H1 (cell line): ENCODE results near the gene MIS18A. TPM values are rescaled to one million over a fixed set of nuclear protein-coding genes. Genes with fewer than 3 reads are reported as not detected.

Experiments used
- CTCF ChIA-PET: fragments of 300-600 bp; sonication (Branson Sonifier 250); formaldehyde crosslinking; loops from one replicate; lab custom pipeline; 2021; ENCODE audit not compliant: partially characterized antibody; lab: Charles Lee
- POLR2A ChIA-PET: fragments of 300-600 bp; sonication (Branson Sonifier 250); formaldehyde crosslinking; loops from one replicate; lab custom pipeline; 2021; ENCODE audit warnings: inconsistent platforms; ENCODE audit not compliant: partially characterized antibody; lab: Charles Lee
- DNase-seq, 2 experiments: peaks; one replicate each; pipeline versions ENCODE4 v3.0.0 to v3.0.0-alpha.2; 2010 to 2022; ENCODE audit warnings: low spot score in 2 of 2, low read depth in 1 of 2, mixed read lengths in 1 of 2
- FAIRE-seq: peaks from 2 replicates; lab custom pipeline; 2011; peaks lifted over from hg19 to GRCh38; lab: Jason Lieb, UNC
- H2AFZ ChIP-seq: 2 replicates; pipeline ENCODE4 v1.8.1; 2012; ENCODE audit warnings: low read length, inconsistent platforms
- H2AK5ac ChIP-seq: 2 replicates; pipeline ENCODE4 v1.6.1; 2013; ENCODE audit warnings: low read depth, low read length
- H2BK120ac ChIP-seq: replicated peaks from 2 replicates; pipeline ENCODE3; 2013; ENCODE audit warnings: low read depth, low read length, inconsistent platforms
- H2BK12ac ChIP-seq: 2 replicates; pipeline ENCODE4 v1.6.1; 2013; ENCODE audit warnings: low read depth, low read length
- H2BK15ac ChIP-seq: 2 replicates; pipeline ENCODE4 v1.6.1; 2013; ENCODE audit warnings: low read length
- H2BK20ac ChIP-seq: 2 replicates; pipeline ENCODE4 v1.6.1; 2013; ENCODE audit warnings: low read length
- H2BK5ac ChIP-seq: 2 replicates; pipeline ENCODE4 v1.6.1; 2013; ENCODE audit warnings: low read depth, low read length
- H3K14ac ChIP-seq: 2 replicates; pipeline ENCODE4 v1.6.1; 2013; ENCODE audit warnings: inconsistent platforms; ENCODE audit not compliant: insufficient read length
- H3K18ac ChIP-seq: 2 replicates; pipeline ENCODE4 v1.6.1; 2013; ENCODE audit warnings: low read length; ENCODE audit errors: extremely low read depth
- H3K23ac ChIP-seq: 2 replicates; pipeline ENCODE4 v1.6.1; 2013; ENCODE audit warnings: inconsistent platforms; ENCODE audit not compliant: insufficient read length
- H3K23me2 ChIP-seq: 2 replicates; pipeline ENCODE4 v1.6.1; 2013; ENCODE audit warnings: low read depth, low read length
- H3K27ac ChIP-seq: 2 replicates; pipeline ENCODE4 v1.6.1; 2011; ENCODE audit warnings: low read depth, low read length, inconsistent platforms
- H3K27me3 ChIP-seq, 4 experiments: replicated peaks in 1 of 4; 1 replicate in 1 of 4; 2 replicates in 3 of 4; pipeline versions ENCODE4 v1.6.1 to v1.8.1; 2011 to 2013; ENCODE audit warnings: low read length in 3 of 4, mild to moderate bottlenecking in 3 of 4, inconsistent platforms in 2 of 4, mixed read lengths in 2 of 4, moderate library complexity in 1 of 4; ENCODE audit not compliant: control insufficient read depth in 3 of 4, insufficient read depth in 3 of 4; ENCODE audit errors: extremely low read depth in 1 of 4
- H3K36me3 ChIP-seq, 4 experiments: 2 replicates each; pipeline versions ENCODE4 v1.6.1 to v1.8.1; 2011 to 2013; ENCODE audit warnings: mild to moderate bottlenecking in 4 of 4, low read length in 3 of 4, moderate library complexity in 2 of 4, control low read depth in 1 of 4, inconsistent platforms in 1 of 4; ENCODE audit not compliant: insufficient read depth in 4 of 4, control insufficient read depth in 2 of 4
- H3K4ac ChIP-seq: replicated peaks from 2 replicates; pipeline ENCODE3; 2013; ENCODE audit warnings: low read length, low read depth, mixed read lengths, inconsistent platforms; ENCODE audit not compliant: insufficient read length
- H3K4me1 ChIP-seq, 4 experiments: replicated peaks in 1 of 4; 1 replicate in 1 of 4; 2 replicates in 3 of 4; pipeline versions ENCODE4 v1.6.1 to v1.8.1; 2011 to 2013; ENCODE audit warnings: low read length in 3 of 4, inconsistent platforms in 2 of 4, mixed read lengths in 1 of 4; ENCODE audit not compliant: insufficient read depth in 4 of 4, control insufficient read depth in 3 of 4
- H3K4me2 ChIP-seq, 2 experiments: 2 replicates each; pipeline versions ENCODE4 v1.6.1 to v1.8.1; 2011 to 2013; ENCODE audit warnings: low read depth in 2 of 2, low read length in 2 of 2, control low read depth in 1 of 2, inconsistent platforms in 1 of 2, mild to moderate bottlenecking in 1 of 2; ENCODE audit not compliant: insufficient read depth in 1 of 2
- H3K4me3 ChIP-seq, 4 experiments: fragments of 200-600, 300-600 bp in 1 of 4; sonication (generic), shearing (Covaris generic), sonication (Bioruptor Twin) in 1 of 4; 2 replicates each; pipeline versions ENCODE4 v1.5.1 to v1.8.1; 2011 to 2016; ENCODE audit warnings: low read length in 4 of 4, low read depth in 3 of 4, control low read depth in 2 of 4, inconsistent platforms in 2 of 4, mild to moderate bottlenecking in 2 of 4, mixed read lengths in 1 of 4, moderate library complexity in 1 of 4; ENCODE audit not compliant: insufficient read depth in 2 of 4; ENCODE audit errors: extremely low read depth in 1 of 4
- H3K56ac ChIP-seq: replicated peaks from 2 replicates; pipeline ENCODE3; 2013; ENCODE audit warnings: low read depth, mild to moderate bottlenecking, mixed read lengths, low read length, inconsistent platforms; ENCODE audit not compliant: insufficient read length
- H3K79me1 ChIP-seq: 2 replicates; pipeline ENCODE4 v1.6.1; 2013; ENCODE audit warnings: low read depth, low read length, control low read depth
- H3K79me2 ChIP-seq, 2 experiments: 2 replicates each; pipeline versions ENCODE4 v1.6.1 to v1.8.1; 2012 to 2013; ENCODE audit warnings: low read length in 2 of 2, mild to moderate bottlenecking in 2 of 2, inconsistent platforms in 1 of 2; ENCODE audit not compliant: insufficient read depth in 2 of 2, control insufficient read depth in 1 of 2
- H3K9ac ChIP-seq, 4 experiments: replicated peaks in 1 of 4; 1 replicate in 1 of 4; 2 replicates in 3 of 4; pipeline versions ENCODE4 v1.6.1 to v1.8.1; 2011 to 2013; ENCODE audit warnings: low read depth in 3 of 4, low read length in 3 of 4, control low read depth in 2 of 4, mild to moderate bottlenecking in 2 of 4, moderate library complexity in 2 of 4, inconsistent platforms in 1 of 4; ENCODE audit errors: extremely low read depth in 1 of 4
- H3K9me3 ChIP-seq, 2 experiments: 2 replicates each; pipeline versions ENCODE4 v1.6.1 to v1.8.1; 2012 to 2013; ENCODE audit warnings: mild to moderate bottlenecking in 2 of 2, moderate library complexity in 2 of 2, control low read depth in 1 of 2, inconsistent platforms in 1 of 2, low read depth in 1 of 2, low read length in 1 of 2, mixed read lengths in 1 of 2; ENCODE audit not compliant: insufficient read depth in 2 of 2
- H4K20me1 ChIP-seq, 2 experiments: replicated peaks in 1 of 2; 2 replicates each; pipeline versions ENCODE3 to v1.8.1; 2011 to 2013; ENCODE audit warnings: inconsistent platforms in 2 of 2, low read length in 2 of 2, mild to moderate bottlenecking in 1 of 2; ENCODE audit not compliant: insufficient read depth in 2 of 2, control insufficient read depth in 1 of 2
- H4K5ac ChIP-seq: 2 replicates; pipeline ENCODE4 v1.6.1; 2013; ENCODE audit warnings: low read length, low read depth, mixed read lengths, inconsistent platforms; ENCODE audit not compliant: insufficient read length
- H4K8ac ChIP-seq: 2 replicates; pipeline ENCODE4 v1.8.0; 2013; ENCODE audit warnings: mild to moderate bottlenecking, moderate library complexity, low read length, inconsistent platforms; ENCODE audit not compliant: insufficient read depth; ENCODE audit errors: extremely low read depth
- H4K91ac ChIP-seq: replicated peaks from 2 replicates; pipeline ENCODE3; 2013; ENCODE audit warnings: low read length, mixed read lengths, inconsistent platforms; ENCODE audit not compliant: insufficient read length
- CTBP2 ChIP-seq: IDR thresholded peaks from 2 replicates; pipeline ENCODE4 v1.7.0; 2011; ENCODE audit warnings: borderline replicate concordance, mild to moderate bottlenecking, moderate library complexity, mixed read lengths, low read length; ENCODE audit not compliant: insufficient read depth, insufficient read length
- JUND ChIP-seq: IDR thresholded peaks from 2 replicates; pipeline ENCODE4 v1.6.1; 2011; ENCODE audit warnings: mild to moderate bottlenecking, improper control_type of control experiment, low read length
- KDM5A ChIP-seq: fragments of 200-600 bp; IDR thresholded peaks from 2 replicates; pipeline ENCODE4 v1.7.1; 2012; ENCODE audit warnings: mild to moderate bottlenecking, low read length, inconsistent platforms, mixed read lengths
- NRF1 ChIP-seq: IDR thresholded peaks from 2 replicates; pipeline ENCODE4 v1.6.1; 2011; ENCODE audit warnings: mild to moderate bottlenecking, low read depth, low read length, improper control_type of control experiment
- PHF8 ChIP-seq: fragments of 200-600 bp; sonication (generic); conservative IDR thresholded peaks from 2 replicates; pipeline ENCODE4 v1.7.1; 2012; ENCODE audit warnings: low read depth, mild to moderate bottlenecking, inconsistent platforms, low read length, moderate library complexity
- POU5F1 ChIP-seq: IDR thresholded peaks from 2 replicates; pipeline ENCODE4 v1.6.1; 2011; ENCODE audit warnings: low read depth, mild to moderate bottlenecking, low read length, moderate library complexity
- SIX5 ChIP-seq: IDR thresholded peaks from 2 replicates; pipeline ENCODE4 v1.6.1; 2011; ENCODE audit warnings: mild to moderate bottlenecking, low read depth, low read length
- SUZ12 ChIP-seq: fragments of 200-600 bp; sonication (generic); IDR thresholded peaks from 2 replicates; pipeline ENCODE4 v1.6.1; 2012; ENCODE audit warnings: mild to moderate bottlenecking, inconsistent platforms, low read length, moderate library complexity, mixed read lengths
- WGBS, 2 experiments: shearing (Covaris generic) in 1 of 2; methylation state at CpG; one replicate each; pipeline versions ENCODE4 v1.1.6 to v1.1.7; 2013 to 2015; ENCODE audit warnings: low lambda C conversion rate in 2 of 2, mixed read lengths in 2 of 2, inconsistent platforms in 1 of 2, low coverage in 1 of 2, missing lambda C conversion rate in 1 of 2; ENCODE audit not compliant: insufficient replicate concordance in 2 of 2, insufficient coverage in 1 of 2, insufficient read length in 1 of 2; ENCODE audit errors: extremely low coverage in 1 of 2, missing lambda C conversion rate in 1 of 2; 5-methylcytosine and 5-hydroxymethylcytosine counted together
- polyA plus RNA-seq, 7 experiments: library from polyadenylated mRNA; depleted of rRNA in 3 of 7; stranded (reverse) in 5 of 7; unstranded in 2 of 7; fragments of >200 nt in 5 of 7; fragments of 200-250 nt in 2 of 7; gene quantifications; 1 replicate in 5 of 7; 2 replicates in 1 of 7; 4 replicates in 1 of 7; pipeline versions ENCODE4 v1.2.1 to v1.2.3, GENCODE V29; 2011 to 2013; ENCODE audit warnings: missing spikeins in 2 of 7, mixed read lengths in 2 of 7
- total RNA-seq: library from RNA; stranded (reverse); fragmentation: NEBNext Ultra II Directional; extraction: Animal tissue kit (Norgen Biotek cat#: 25700); gene quantifications from 2 replicates; pipeline ENCODE4 v1.2.1, GENCODE V29; 2021
- TF ChIP-seq, protein P1 (sequence below): IDR thresholded peaks from 2 replicates; pipeline ENCODE4 v1.6.1; 2011; ENCODE audit warnings: low read length, improper control_type of control experiment
- TF ChIP-seq, protein P2 (sequence below): IDR thresholded peaks from 2 replicates; pipeline ENCODE4 v1.6.1; 2012; ENCODE audit warnings: inconsistent platforms

Gene MIS18A
- total and polyA plus RNA-seq, 2 of the 8 experiments (the other 6 are each of a cell fraction or from before 2014, with no cell fraction given), result 28.9 to 53.0 TPM

DNA sequence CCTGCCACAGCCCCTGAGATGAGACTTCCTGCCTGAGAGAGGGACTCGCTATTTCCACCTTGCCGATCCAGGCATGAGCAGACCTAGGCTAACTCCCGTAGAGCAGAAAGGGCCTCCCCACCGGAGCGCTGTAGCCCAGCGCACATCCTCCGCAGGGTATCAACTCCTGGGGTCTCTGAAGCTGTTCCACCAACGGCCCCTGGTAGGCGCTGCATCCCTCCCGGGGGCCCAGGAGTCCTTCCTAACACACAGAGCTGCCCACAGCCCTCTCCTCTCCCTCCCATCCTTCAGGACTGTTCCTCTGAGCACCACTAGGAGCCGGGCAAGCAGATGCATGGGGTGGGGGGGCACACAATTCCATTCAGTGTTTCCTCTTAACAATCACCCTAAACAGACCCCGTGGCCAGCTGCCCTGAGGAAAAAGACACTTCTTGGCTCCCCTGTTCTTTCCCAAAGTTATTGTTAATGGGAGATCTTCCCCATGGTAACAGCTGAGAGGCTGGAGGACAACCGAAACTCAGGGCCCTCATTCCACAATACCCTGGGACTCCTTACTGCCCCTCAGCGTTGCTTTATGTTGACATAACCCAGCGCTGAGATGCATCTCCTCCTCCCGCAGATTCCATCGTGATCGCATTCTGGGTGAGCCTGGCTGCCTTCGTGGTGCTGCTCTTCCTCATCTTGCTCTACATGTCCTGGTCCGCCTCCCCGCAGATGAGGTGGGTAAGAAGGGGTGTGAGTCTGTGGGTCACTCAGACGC lies 27.4 kb upstream of the MIS18A start:
- Histone ChIP-seq H3K79me2 (no peaks in the 10 kb centered on the region), H3K79me1 (peaks cover 3% of the 10 kb centered on the region; the same call in 1 of the 2 replicates), H3K9ac (no peak overlapping the region; a peak in 1 of 7 replicates), H3K56ac (no peak overlapping the region), H2AK5ac (no peak overlapping the region; the same call in 1 of the 2 replicates), H3K4me2 (peak overlapping the region; percentile 29 to 30; a peak in 3 of 4 replicates), H2BK15ac (no peak overlapping the region), H3K27me3 (no peaks in the 10 kb centered on the region), H2BK5ac (no peak overlapping the region), H3K4ac (no peak overlapping the region), H3K23ac (no peak overlapping the region), H4K91ac (no peak overlapping the region), H2BK120ac (no peak overlapping the region), H3K4me3 (peak overlapping the region in 1 of 4 experiments; percentile 2; a peak in 1 of 8 replicates), H4K8ac (peak overlapping the region; percentile 75; the same call in 1 of the 2 replicates), H2AFZ (peak overlapping the region; percentile 33; the same call in 1 of the 2 replicates), H3K9me3 (no peaks in the 10 kb centered on the region), H2BK20ac (no peak overlapping the region), H2BK12ac (no peak overlapping the region), H3K23me2 (no peaks in the 10 kb centered on the region), H3K14ac (no peak overlapping the region), H4K5ac (no peak overlapping the region), H3K4me1 (peaks cover 0 to 7% (median 4%) of the 10 kb centered on the region in 4 experiments; a peak in 5 of 7 replicates), H3K27ac (no peak overlapping the region), H3K36me3 (peaks cover 0 to under 1% (median 0%) of the 10 kb centered on the region in 4 experiments; a peak in 2 of 8 replicates), H4K20me1 (peaks cover 2% of the 10 kb centered on the region in 2 experiments), H3K18ac (no peak overlapping the region)
- 55% methylated on average over 22 of the region's 22 CpGs; no CpG with 5 or more reads in 1 of the 2 experiments for WGBS, 2 experiments
- CTCF ChIA-PET, result interaction anchor here (0.6 to 2.6 kb wide), 21 partner anchors 8 to 786 kb away, joined by 3 to 13 read pairs (median 4); no protein-coding TSS in a partner anchor
- POLR2A ChIA-PET, result interaction anchor here (0.9 kb wide), 1 partner anchor 299 kb away, joined by 3 read pairs; no protein-coding TSS in a partner anchor
- peak; percentile 86 to 89 for DNase-seq
- FAIRE-seq, result peak; percentile 57
- no peak for TF ChIP-seq SUZ12
- TF ChIP-seq JUND, result no peak
- TF ChIP-seq, protein P1, sequence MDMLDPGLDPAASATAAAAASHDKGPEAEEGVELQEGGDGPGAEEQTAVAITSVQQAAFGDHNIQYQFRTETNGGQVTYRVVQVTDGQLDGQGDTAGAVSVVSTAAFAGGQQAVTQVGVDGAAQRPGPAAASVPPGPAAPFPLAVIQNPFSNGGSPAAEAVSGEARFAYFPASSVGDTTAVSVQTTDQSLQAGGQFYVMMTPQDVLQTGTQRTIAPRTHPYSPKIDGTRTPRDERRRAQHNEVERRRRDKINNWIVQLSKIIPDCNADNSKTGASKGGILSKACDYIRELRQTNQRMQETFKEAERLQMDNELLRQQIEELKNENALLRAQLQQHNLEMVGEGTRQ, result no peak
- no peak for TF ChIP-seq NRF1
- no peak for TF ChIP-seq PHF8
- TF ChIP-seq CTBP2, result peak; percentile 8
- TF ChIP-seq SIX5, result no peak
- TF ChIP-seq KDM5A, result no peak
- TF ChIP-seq POU5F1, result no peak
- TF ChIP-seq, protein P2, sequence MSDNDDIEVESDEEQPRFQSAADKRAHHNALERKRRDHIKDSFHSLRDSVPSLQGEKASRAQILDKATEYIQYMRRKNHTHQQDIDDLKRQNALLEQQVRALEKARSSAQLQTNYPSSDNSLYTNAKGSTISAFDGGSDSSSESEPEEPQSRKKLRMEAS, result no peak
